Measurements from ENCODE around the gene ITPR1.
A peak's percentile ranks its signal among the peaks of the same experiment; 100 is the strongest.
"Not testable (repeated sequence)": the region's sequence is repeated elsewhere in the genome, so short reads cannot be mapped to it uniquely, and the experiment has no call there.

ITPR1 gene

DNA sequence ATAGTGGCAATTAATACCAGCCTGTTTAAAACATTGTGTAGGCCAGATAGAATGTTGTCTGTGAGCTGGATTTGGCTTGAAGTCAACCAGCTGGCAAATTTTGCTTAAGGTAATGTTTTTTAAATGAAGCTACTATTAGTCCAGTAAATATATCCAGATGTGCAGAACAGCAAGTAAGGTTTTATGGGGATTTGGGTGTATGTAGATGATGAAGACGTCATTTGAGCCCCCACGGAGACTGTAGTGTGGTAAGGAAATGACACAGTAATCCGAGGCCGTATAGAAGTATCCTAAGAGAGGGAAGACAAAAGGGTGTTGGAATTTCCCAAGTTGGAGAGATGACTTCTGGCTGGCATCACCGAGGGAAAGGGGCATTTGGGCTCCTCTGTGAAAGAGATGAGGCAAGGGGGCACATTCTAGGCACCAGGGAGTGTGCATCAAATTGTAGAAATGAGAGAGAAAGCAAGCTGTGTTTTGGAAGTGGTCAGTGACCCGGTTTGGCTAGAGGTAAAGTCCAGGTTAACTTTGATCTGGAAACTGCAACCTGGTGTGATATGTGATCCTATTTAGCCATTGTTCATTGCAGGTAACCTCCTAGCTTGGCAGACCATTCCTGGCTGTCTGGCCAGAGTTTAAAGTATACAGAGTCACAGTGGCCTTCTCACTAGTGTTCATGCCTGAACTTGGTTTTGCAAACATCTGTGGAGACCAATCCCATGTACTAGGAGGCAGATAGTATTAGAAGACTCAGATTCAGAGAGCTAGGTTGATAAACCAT lies 104.2 kb downstream of the ITPR1 start:
- DNase-seq (ENCODE audit: low read depth), result no peak

- DNase-seq (ENCODE audit: low read depth), result not testable (repeated sequence)
Measured at GRCh38 chr3:4598232-4598631, 105.1 kb downstream of the ITPR1 start.

- DNase-seq (ENCODE audit: low read depth), result no peak
Measured at GRCh38 chr3:4599612-4600011, 106.5 kb downstream of the ITPR1 start.

DNA sequence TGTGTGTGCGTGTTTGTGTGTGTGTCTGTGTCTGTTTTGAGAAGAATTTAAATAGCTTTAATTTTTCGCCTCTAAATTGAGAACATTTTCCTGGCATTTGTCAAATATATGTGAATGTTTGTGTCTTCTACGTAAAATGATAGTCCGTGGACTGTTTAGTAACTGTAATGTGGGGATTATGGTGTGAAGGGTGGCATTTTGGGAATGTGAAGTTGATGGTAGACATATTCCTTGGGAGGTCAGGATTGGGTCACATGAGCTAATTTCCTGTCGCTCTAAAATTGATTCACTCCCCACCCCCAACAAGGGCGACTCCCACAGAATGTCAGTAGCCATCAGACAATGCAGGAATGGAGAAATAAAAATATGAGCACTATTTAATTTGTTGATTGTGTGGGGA lies 107.3 kb downstream of the ITPR1 start:
- no peak for DNase-seq (ENCODE audit: low read depth)

GRCh38 chr3:4601892-4602291 lies 108.7 kb downstream of the ITPR1 start:
- no peak for DNase-seq (ENCODE audit: low read depth)

- no peak for DNase-seq (ENCODE audit: low read depth)
Measured at GRCh38 chr3:4604693-4605092, 111.5 kb downstream of the ITPR1 start.

GRCh38 chr3:4606911-4607310 lies 113.8 kb downstream of the ITPR1 start:
- no peak for DNase-seq (ENCODE audit: low read depth)

DNA sequence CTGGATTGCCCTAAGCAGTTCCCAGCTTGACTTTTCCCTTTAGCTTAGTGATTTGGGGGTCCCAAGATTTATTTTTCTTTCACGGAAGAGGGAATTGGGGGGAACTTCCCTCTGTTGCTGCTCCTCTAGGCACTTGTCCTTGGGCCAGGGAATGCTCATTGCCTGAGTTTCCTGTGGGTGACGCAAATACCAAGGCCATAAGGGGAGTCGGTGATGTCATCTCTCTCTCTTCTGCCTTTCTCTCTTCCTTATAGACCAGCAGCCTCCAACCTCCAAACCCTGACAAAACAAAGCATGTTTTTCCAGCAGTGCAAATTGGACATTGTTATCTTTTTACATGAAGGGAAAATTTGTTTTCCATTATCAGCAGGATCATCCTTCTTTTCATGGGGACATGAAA lies 120.2 kb downstream of the ITPR1 start:
- no peak for DNase-seq (ENCODE audit: low read depth)

GRCh38 chr3:4614070-4614469 lies 120.9 kb downstream of the ITPR1 start:
- no peak for DNase-seq (ENCODE audit: low read depth)

DNA sequence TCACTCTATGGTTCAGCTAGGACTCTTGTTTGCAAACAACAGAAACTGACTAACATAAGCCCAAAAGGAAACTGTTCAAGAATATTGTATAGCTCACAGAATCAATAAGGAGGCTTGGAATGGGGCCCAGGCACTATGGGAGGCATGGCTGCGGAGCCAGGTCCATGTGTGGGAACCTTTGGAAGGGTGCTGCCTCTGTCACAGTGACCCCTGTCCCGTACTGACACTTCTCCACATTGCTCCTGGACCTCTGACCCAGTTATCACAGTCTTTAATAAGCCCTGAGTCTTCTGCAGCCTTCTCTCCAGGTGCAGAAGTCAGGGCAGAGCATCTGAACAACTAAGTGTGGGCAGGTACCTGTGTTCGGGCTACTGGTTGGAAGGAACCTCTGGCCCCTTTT lies 121.8 kb downstream of the ITPR1 start:
- DNase-seq (ENCODE audit: low read depth), result no peak

DNA sequence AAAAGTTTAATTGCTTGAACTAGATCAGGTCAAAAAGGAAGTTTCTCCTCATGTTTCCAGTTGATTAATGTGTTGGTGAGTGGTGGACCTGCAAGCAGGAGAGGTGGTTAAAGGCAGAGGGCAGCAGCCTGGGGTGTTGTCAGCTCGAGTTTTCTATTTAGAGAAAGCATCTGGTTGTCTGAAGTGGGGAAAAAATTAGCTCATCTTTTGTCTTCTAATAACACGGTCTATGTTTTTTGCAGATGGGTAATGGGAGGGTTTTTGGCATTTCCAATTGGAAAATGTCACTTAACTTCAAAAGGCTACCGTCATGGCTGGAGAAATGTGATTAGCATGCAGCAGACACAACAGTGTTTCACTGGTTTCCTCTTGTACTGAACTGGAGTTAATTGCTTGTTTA lies 122.6 kb downstream of the ITPR1 start:
- no peak for DNase-seq (ENCODE audit: low read depth)

GRCh38 chr3:4623421-4623999 lies 130.4 kb downstream of the ITPR1 start:
- no peak for DNase-seq (ENCODE audit: low read depth)

GRCh38 chr3:4627651-4628375 lies 134.7 kb downstream of the ITPR1 start:
- no peak for DNase-seq (ENCODE audit: low read depth)

DNA sequence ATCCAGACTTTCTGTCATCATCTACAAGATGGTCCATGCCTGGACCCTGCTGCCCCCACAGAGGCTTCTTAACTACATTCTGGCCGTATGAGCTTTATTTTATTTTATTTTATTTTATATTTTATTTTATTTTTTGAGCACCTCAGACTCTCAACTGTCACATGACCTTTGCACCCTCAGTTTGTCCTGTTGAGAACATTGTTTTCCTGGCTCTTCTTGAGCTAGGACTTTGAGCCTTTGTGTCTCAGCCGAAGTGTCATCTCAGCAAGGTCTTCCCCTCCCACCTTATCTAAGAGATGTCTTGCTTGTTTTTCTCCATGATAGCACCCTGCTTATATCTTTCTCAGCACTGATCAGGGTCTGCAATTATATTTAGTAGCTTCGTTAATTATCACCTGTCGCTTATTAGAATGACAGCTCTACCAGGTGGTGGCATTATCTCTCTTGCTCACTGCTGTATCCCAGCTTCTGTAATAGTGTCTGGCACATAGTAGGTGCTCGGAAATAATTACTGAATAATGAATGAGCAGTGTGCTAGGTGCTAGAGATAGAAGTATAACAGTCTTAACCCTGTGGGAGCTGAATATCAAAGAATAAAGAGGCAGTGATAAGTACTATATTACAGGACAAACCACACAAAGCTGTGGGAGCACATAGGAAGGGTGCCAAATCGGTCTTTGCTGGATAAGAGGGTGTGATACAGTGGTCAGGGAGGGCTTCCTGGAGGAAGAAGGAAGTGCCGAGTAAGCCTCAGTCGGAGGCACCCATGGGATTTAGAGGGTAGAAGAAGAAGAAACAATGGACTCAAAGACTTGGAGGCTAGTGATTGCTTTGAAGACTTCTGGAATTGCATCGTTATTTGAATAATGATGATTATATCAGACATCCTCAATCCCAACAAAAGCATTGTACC lies 136.2 kb downstream of the ITPR1 start:
- DNase-seq (ENCODE audit: low read depth), result no peak

DNA sequence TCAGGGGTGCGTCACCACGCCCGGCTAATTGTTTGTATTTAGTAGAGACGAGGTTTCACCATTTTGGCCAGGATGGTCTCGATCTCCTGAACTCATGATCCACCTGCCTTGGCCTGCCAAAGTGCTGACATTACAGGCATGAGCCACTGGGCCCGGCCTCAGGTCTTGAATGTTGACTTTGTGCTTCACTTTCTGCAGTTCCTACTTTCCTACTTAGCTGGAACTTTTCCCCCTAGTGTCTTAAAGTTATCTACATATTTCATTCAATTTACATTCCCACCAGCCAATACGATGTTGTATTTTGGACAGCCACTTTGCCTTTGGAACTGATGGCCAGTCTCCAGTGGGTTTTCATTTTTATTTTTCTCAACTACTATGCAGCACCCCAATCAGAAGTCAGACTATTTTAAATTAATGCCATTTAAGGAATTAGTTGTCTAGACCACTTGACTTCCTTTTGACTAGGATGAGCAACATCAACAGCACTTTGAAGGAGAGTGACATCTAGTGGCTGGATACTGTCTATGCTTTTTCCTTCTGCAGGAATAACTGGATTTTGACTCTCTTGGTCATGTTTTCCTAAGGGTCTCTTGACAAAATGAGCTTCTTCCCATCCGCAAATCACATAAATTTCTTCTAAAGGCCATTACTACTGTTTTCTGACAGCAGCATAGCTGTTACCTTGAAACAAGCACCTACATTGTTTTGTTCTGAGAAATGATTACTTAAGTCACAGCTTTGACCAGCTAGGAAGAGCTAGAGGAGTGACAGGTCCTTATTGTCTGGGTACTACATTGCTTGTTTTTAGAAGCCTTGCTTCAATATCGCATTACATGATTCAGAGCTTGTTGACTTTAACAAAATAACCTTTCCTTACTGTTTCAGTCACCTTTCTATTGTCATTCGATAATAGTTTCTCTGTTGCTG lies 140.2 kb downstream of the ITPR1 start:
- DNase-seq (ENCODE audit: low read depth), result peak; percentile 64

DNA sequence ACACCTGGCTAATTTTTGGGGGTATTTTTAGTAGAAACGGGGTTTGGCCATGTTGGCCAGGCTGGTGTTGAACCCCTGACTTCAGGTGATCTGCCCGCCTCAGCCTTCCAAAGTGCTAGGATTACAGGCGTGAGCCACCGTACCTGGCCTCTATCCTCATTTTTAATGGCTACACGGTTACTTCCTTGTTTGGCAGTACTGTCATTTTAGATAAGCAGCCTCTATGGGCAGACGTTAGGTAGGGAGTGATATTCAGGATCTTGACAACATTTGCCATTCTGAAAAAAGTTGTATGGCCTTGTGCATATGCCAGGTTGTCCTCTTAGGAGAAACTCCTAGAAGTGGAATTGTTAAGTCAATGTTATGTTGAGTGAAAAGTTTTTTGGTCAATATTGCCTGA lies 141.7 kb downstream of the ITPR1 start:
- DNase-seq (ENCODE audit: low read depth), result no peak

DNA sequence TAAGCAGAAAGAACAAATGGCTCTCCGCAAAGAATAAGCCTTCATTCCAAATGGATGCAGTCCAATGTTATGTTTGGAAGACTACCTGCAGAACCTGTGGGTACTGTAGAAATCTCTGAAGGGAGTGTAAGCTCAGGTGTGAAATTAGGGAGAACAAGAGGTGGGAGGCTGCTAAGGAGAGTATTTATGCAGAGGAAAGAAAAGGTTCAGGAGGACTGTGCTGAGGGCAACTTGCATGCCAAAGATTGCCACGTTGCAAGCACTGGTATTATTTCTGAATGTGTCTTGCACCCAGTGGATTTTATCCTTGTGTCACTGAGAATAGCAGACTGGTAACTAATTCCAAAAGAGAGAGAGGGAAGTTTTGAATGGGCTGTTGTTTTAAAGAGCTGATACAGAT lies 144.1 kb downstream of the ITPR1 start:
- no peak for DNase-seq (ENCODE audit: low read depth)

- DNase-seq (ENCODE audit: low read depth), result no peak
Measured at GRCh38 chr3:4641863-4642563, 148.9 kb downstream of the ITPR1 start.

DNA sequence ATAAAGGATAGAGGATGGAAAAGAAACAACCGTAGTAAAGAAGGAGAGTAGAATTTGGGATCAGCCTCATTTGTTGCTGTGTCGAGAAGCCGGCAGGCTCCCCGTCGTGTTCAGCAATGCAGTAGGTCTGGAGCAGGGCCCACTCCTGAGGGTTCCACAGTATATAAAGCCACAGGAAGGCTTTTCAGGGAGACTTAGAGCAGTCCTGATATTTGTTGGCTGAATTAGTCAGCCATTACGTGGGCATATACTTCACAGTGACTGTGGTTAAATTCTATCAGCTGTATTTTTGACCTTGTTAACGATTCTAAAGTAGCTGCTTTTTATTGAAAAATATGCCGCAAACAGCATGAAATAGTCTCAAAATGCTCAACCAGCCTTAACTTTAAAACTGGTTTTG lies 149.5 kb downstream of the ITPR1 start:
- no peak for DNase-seq (ENCODE audit: low read depth)

DNA sequence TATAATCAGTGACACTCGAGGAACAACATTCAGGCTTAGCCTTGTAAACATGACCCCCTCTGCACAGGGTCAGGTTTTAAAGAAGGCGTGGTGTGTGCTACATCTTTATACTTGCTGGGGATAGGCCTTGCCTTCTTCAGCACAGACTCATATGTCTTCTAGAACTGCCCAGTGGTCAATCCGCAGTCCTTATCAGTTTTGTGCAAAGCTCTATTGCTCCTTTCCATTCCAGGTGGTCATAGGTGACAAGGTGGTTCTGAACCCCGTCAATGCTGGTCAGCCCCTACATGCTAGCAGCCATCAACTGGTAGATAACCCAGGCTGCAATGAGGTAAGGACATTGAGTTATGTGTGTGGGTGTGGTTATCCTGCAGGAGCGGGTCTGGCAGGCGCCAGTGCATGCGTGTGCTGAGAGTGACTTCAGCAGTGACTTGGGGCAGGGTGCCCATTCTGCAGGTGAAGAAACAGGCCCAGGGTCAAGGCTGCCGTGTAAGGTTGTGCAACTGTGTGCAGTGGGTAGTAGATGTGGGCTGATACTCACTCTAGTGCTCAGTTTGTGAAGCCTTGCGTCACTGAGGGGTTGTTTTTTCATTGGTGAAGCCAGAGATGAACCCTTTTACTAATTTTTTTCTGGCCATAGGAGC lies 150.9 kb downstream of the ITPR1 start:
- no peak for DNase-seq (ENCODE audit: low read depth)
